HCT116 (cell line): ENCODE data around the gene PPP4R3A. TPM values are rescaled to one million over a fixed set of nuclear protein-coding genes. Genes with fewer than 3 reads are reported as not detected.
A peak's percentile ranks its signal among the peaks of the same experiment; 100 is the strongest.

ENCODE experiments used
- ATAC-seq: fragments of 200-7000 bp; cut with Tn5 transposase; 2 replicates; pipeline ENCODE4 v1.9.1; 2020; ENCODE audit warnings: mild to moderate bottlenecking, moderate library complexity
- BruUV-seq: library from RNA; stranded (reverse); fragments of 400-500 nt; replicated peaks from 2 replicates; lab custom pipeline; 2021; lab: Mats Ljungman, UMichigan
- CTCF ChIA-PET: fragments of 300-600 bp; sonication (Branson Sonifier 250); formaldehyde crosslinking; loops from one replicate; lab custom pipeline; 2021; ENCODE audit warnings: antibody characterized with exemption; lab: Charles Lee
- POLR2A ChIA-PET: fragments of 300-600, 350-600 bp; sonication (Branson Sonifier 250); formaldehyde crosslinking; loops from one replicate; lab custom pipeline; 2021; ENCODE audit warnings: antibody characterized with exemption; lab: Charles Lee
- RAD21 ChIA-PET, 2 experiments: fragments of 300-600 bp; sonication (Branson Sonifier 250); formaldehyde crosslinking; loops; one replicate each; lab custom pipeline; 2023; ENCODE audit warnings: low total read pairs in 2 of 2; ENCODE audit not compliant: uncharacterized antibody in 2 of 2, unreplicated experiment in 2 of 2, low non-redundant PET in 1 of 2; lab: Charles Lee
- DNase-seq: peaks from one replicate; pipeline ENCODE4 v3.0.0-alpha.2; 2010; ENCODE audit warnings: low read depth, low spot score
- H2AFZ ChIP-seq: fragments of 200-600 bp; shearing (Covaris generic), sonication (generic); 2 replicates; pipeline ENCODE4 v1.6.1; 2017; ENCODE audit warnings: low read depth, mixed run types, mixed read lengths, antibody characterized with exemption, low read length; ENCODE audit not compliant: poor library complexity, severe bottlenecking
- H3K27ac ChIP-seq: 2 replicates; pipeline ENCODE4 v1.5.1; 2012; ENCODE audit warnings: low read depth, low read length
- H3K27me3 ChIP-seq: fragments of 200-600 bp; sonication (generic); 2 replicates; pipeline ENCODE4 v1.6.1; 2016; ENCODE audit warnings: mixed run types, low read length, mixed read lengths; ENCODE audit not compliant: insufficient read depth
- H3K36me3 ChIP-seq, 2 experiments: fragments of 200-500 bp in 1 of 2; fragments of 200-600 bp in 1 of 2; sonication (Bioruptor generic) in 1 of 2; sonication (generic) in 1 of 2; 2 replicates each; pipeline versions ENCODE4 v1.5.1 to v1.6.1; 2014 to 2016; ENCODE audit warnings: low read length in 2 of 2, inconsistent platforms in 1 of 2, mixed read lengths in 1 of 2, mixed run types in 1 of 2; ENCODE audit not compliant: insufficient read depth in 2 of 2, control insufficient read depth in 1 of 2
- H3K4me1 ChIP-seq, 2 experiments: fragments of 200-600 bp in 1 of 2; sonication (generic) in 1 of 2; 2 replicates each; pipeline versions ENCODE4 v1.5.1 to v1.6.1; 2012 to 2017; ENCODE audit warnings: low read length in 2 of 2, inconsistent platforms in 1 of 2, mild to moderate bottlenecking in 1 of 2, mixed read lengths in 1 of 2, mixed run types in 1 of 2, moderate library complexity in 1 of 2; ENCODE audit not compliant: insufficient read depth in 2 of 2, control insufficient read depth in 1 of 2
- H3K4me2 ChIP-seq: fragments of 200-600 bp; sonication (generic); 2 replicates; pipeline ENCODE4 v1.6.1; 2017; ENCODE audit warnings: mixed run types, low read length, mixed read lengths
- H3K4me3 ChIP-seq, 2 experiments: fragments of 200-600 bp in 1 of 2; sonication (generic) in 1 of 2; replicated peaks in 1 of 2; 2 replicates each; pipeline ENCODE4 v1.5.1; 2011 to 2016; ENCODE audit warnings: low read length in 2 of 2, control low read depth in 1 of 2, low read depth in 1 of 2, mild to moderate bottlenecking in 1 of 2, mixed read lengths in 1 of 2, mixed run types in 1 of 2
- H3K79me2 ChIP-seq: fragments of 200-600 bp; sonication (generic); 2 replicates; pipeline ENCODE4 v1.6.1; 2017; ENCODE audit warnings: mild to moderate bottlenecking, mixed run types, low read length, moderate library complexity, mixed read lengths; ENCODE audit not compliant: insufficient read depth
- H3K9ac ChIP-seq: fragments of 200-600 bp; sonication (generic); 2 replicates; pipeline ENCODE4 v1.6.1; 2016; ENCODE audit warnings: low read length, mixed read lengths
- H3K9me2 ChIP-seq: fragments of 200-600 bp; sonication (generic), shearing (Covaris generic); 2 replicates; pipeline ENCODE4 v1.6.1; 2017; ENCODE audit warnings: mixed run types, mild to moderate bottlenecking, moderate library complexity; ENCODE audit not compliant: insufficient read depth
- H3K9me3 ChIP-seq, 2 experiments: fragments of 200-500 bp in 1 of 2; fragments of 200-600 bp in 1 of 2; sonication (Bioruptor generic) in 1 of 2; sonication (generic) in 1 of 2; 2 replicates each; pipeline ENCODE4 v1.6.1; 2014 to 2017; ENCODE audit warnings: low read length in 2 of 2, mixed read lengths in 2 of 2, inconsistent platforms in 1 of 2, low read depth in 1 of 2, mild to moderate bottlenecking in 1 of 2, mixed run types in 1 of 2, moderate library complexity in 1 of 2; ENCODE audit not compliant: control insufficient read depth in 1 of 2, insufficient read depth in 1 of 2
- H4K20me1 ChIP-seq: fragments of 200-600 bp; sonication (generic), shearing (Covaris generic); 2 replicates; pipeline ENCODE4 v1.6.1; 2017; ENCODE audit warnings: mixed run types, mild to moderate bottlenecking, moderate library complexity; ENCODE audit not compliant: insufficient read depth
- ATF3 ChIP-seq: IDR thresholded peaks from 2 replicates; pipeline ENCODE4 v1.6.1; 2012
- CBX3 ChIP-seq: IDR thresholded peaks from 2 replicates; pipeline ENCODE4 v1.6.1; 2012; ENCODE audit warnings: low read depth
- CTCF ChIP-seq, 3 experiments: fragments of 200-600 bp in 1 of 3; sonication (generic) in 1 of 3; IDR thresholded peaks in 2 of 3; conservative IDR thresholded peaks in 1 of 3; 2 replicates each; pipeline ENCODE4 v1.5.1; 2012 to 2017; ENCODE audit warnings: low read depth in 2 of 3, low read length in 2 of 3, antibody characterized with exemption in 1 of 3, borderline replicate concordance in 1 of 3, control low read depth in 1 of 3, mild to moderate bottlenecking in 1 of 3, mixed read lengths in 1 of 3, mixed run types in 1 of 3, moderate library complexity in 1 of 3; ENCODE audit not compliant: insufficient read depth in 1 of 3
- EZH2 ChIP-seq: fragments of 200-600 bp; sonication (generic); IDR thresholded peaks from 2 replicates; pipeline ENCODE4 v1.6.1; 2017; ENCODE audit warnings: antibody characterized with exemption, mixed run types
- EZH2phosphoT487 ChIP-seq: fragments of 200-600 bp; IDR thresholded peaks from 2 replicates; pipeline ENCODE4 v1.6.1; 2018; ENCODE audit warnings: antibody characterized with exemption, borderline replicate concordance
- JUND ChIP-seq: IDR thresholded peaks from 2 replicates; pipeline ENCODE4 v1.6.1; 2012
- MAX ChIP-seq: IDR thresholded peaks from 2 replicates; pipeline ENCODE4 v1.6.1; 2012
- POLR2A ChIP-seq: IDR thresholded peaks from 2 replicates; pipeline ENCODE4 v1.7.0; 2011; ENCODE audit warnings: borderline replicate concordance; ENCODE audit not compliant: insufficient read depth, insufficient read length; ENCODE audit errors: extremely low read depth
- RAD21 ChIP-seq: IDR thresholded peaks from 2 replicates; pipeline ENCODE4 v1.6.1; 2012; ENCODE audit warnings: low read depth, mild to moderate bottlenecking
- REST ChIP-seq: IDR thresholded peaks from 2 replicates; pipeline ENCODE4 v1.6.1; 2012; ENCODE audit warnings: low read depth
- SP1 ChIP-seq: IDR thresholded peaks from 2 replicates; pipeline ENCODE4 v1.6.1; 2012; ENCODE audit warnings: low read depth
- SRF ChIP-seq: IDR thresholded peaks from 2 replicates; pipeline ENCODE4 v1.6.1; 2012; ENCODE audit warnings: low read depth
- ZBTB33 ChIP-seq: IDR thresholded peaks from 2 replicates; pipeline ENCODE4 v1.6.1; 2011; ENCODE audit warnings: mild to moderate bottlenecking, low read length, moderate library complexity; ENCODE audit not compliant: insufficient replicate concordance; ENCODE audit errors: extremely low read depth
- ZNF274 ChIP-seq: fragments of 200-500 bp; sonication (Bioruptor generic); IDR thresholded peaks from 2 replicates; pipeline ENCODE4 v1.6.1; 2014; ENCODE audit warnings: mild to moderate bottlenecking, low read depth, low read length, inconsistent platforms
- intact Hi-C: fragments of 100-400 bp; cut with micrococcal nuclease; formaldehyde crosslinking; loops from 2 replicates; pipeline ENCODE4 v1.10.0; 2022
- total RNA-seq: library from RNA; stranded (reverse); gene quantifications from one replicate; pipeline ENCODE4 v1.2.1, GENCODE V29; 2021; ENCODE audit not compliant: unreplicated experiment

Gene PPP4R3A
- total RNA-seq, 1 experiment from 2014 or later: 67.7 TPM

- no peak for ATAC-seq
- Histone ChIP-seq H3K27ac (no peak overlapping the region), H3K27me3 (no peaks in the 10 kb centered on the region), H3K4me3 (peak overlapping the region; percentile 91 to 96), H4K20me1 (peaks cover 24% of the 10 kb centered on the region; the same call in 1 of the 2 replicates), H3K9me2 (no peaks in the 10 kb centered on the region), H3K9me3 (no peaks in the 10 kb centered on the region), H3K4me2 (peak overlapping the region; percentile 70), H3K4me1 (peaks cover 10 to 14% of the 10 kb centered on the region in 2 experiments), H3K9ac (peak overlapping the region; percentile 94), H2AFZ (no peak overlapping the region), H3K36me3 (peaks cover 4 to 16% of the 10 kb centered on the region in 2 experiments; a peak in 3 of 4 replicates), H3K79me2 (peaks cover 69% of the 10 kb centered on the region)
- DNase-seq: no peak
- intact Hi-C loops: no loop called here
- ChIA-PET POLR2A (no interaction called here), CTCF (no interaction called here), RAD21 (no interaction called here)
- no TSS peak for BruUV-seq
- no peak for TF ChIP-seq SRF
- TF ChIP-seq ZNF274: no peak
- TF ChIP-seq MAX: no peak
- TF ChIP-seq EZH2phosphoT487: no peak
- TF ChIP-seq POLR2A: no peak
- TF ChIP-seq EZH2: no peak
- TF ChIP-seq SP1: no peak
- TF ChIP-seq ATF3: no peak
- no peak for TF ChIP-seq RAD21
- no peak for TF ChIP-seq REST
- no peak for TF ChIP-seq CBX3
- no peak for TF ChIP-seq JUND
- TF ChIP-seq ZBTB33: no peak
- no peak for TF ChIP-seq CTCF (IDR thresholded peaks at IDR 0.05 in 2 of 3, conservative IDR thresholded peaks at IDR 0.05 in 1 of 3; ENCODE audit: borderline replicate concordance in 1 of 3, insufficient read depth in 1 of 3, low read depth in 2 of 3, low read length in 2 of 3)
These were observed 2.0 kb downstream of the PPP4R3A start for GRCh38 chr14:91508105-91508504.
